DND-41 (cell line): ENCODE measurements around the gene ACSF3.
"Not testable (repeated sequence)": the region's sequence is repeated elsewhere in the genome, so short reads cannot be mapped to it uniquely, and the experiment has no call there.

Experiments used
- ATAC-seq: fragments of 200-7000 bp; cut with Tn5 transposase; 3 replicates; pipeline ENCODE4 v1.9.1; 2021; ENCODE audit warnings: low read depth; ENCODE audit not compliant: insufficient read depth
- DNase-seq: peaks from one replicate; pipeline ENCODE4 v3.0.0-alpha.2; 2020
- H2AFZ ChIP-seq: 2 replicates; pipeline ENCODE4 v1.6.0; 2012; ENCODE audit warnings: low read depth, low read length
- H3K27ac ChIP-seq: 2 replicates; pipeline ENCODE4 v1.5.1; 2012; ENCODE audit warnings: low read length, inconsistent platforms
- H3K27me3 ChIP-seq: fragments of 200-600 bp; sonication (generic); 2 replicates; pipeline ENCODE4 v1.6.0; 2012; ENCODE audit warnings: low read length, mild to moderate bottlenecking, inconsistent platforms; ENCODE audit not compliant: insufficient read depth, poor library complexity
- H3K36me3 ChIP-seq: 2 replicates; pipeline ENCODE4 v1.5.1; 2012; ENCODE audit warnings: low read length, inconsistent platforms; ENCODE audit not compliant: insufficient read depth
- H3K4me1 ChIP-seq: 2 replicates; pipeline ENCODE4 v1.5.1; 2012; ENCODE audit warnings: mild to moderate bottlenecking, low read length; ENCODE audit not compliant: insufficient read depth
- H3K4me2 ChIP-seq: 2 replicates; pipeline ENCODE4 v1.6.0; 2012; ENCODE audit warnings: mild to moderate bottlenecking, moderate library complexity, low read length, inconsistent platforms; ENCODE audit not compliant: insufficient read depth
- H3K4me3 ChIP-seq, 2 experiments: fragments of 200-600 bp in 1 of 2; shearing (Covaris generic) in 1 of 2; 2 replicates each; pipeline ENCODE4 v1.5.1; 2012 to 2016; ENCODE audit warnings: inconsistent platforms in 2 of 2, low read length in 2 of 2, mild to moderate bottlenecking in 2 of 2, low read depth in 1 of 2, moderate library complexity in 1 of 2
- H3K79me2 ChIP-seq: 2 replicates; pipeline ENCODE4 v1.6.0; 2012; ENCODE audit warnings: low read length, inconsistent platforms; ENCODE audit not compliant: insufficient read depth
- H3K9ac ChIP-seq: 2 replicates; pipeline ENCODE4 v1.6.0; 2012; ENCODE audit warnings: low read depth, mild to moderate bottlenecking, inconsistent platforms, low read length, moderate library complexity
- H3K9me3 ChIP-seq: 2 replicates; pipeline ENCODE4 v1.5.1; 2012; ENCODE audit warnings: low read length, moderate library complexity, mild to moderate bottlenecking, inconsistent platforms; ENCODE audit not compliant: insufficient read depth, severe bottlenecking
- H4K20me1 ChIP-seq: 2 replicates; pipeline ENCODE4 v1.6.0; 2012; ENCODE audit warnings: low read length; ENCODE audit not compliant: insufficient read depth
- CTCF ChIP-seq: IDR thresholded peaks from 2 replicates; pipeline ENCODE4 v1.5.1; 2012; ENCODE audit warnings: borderline replicate concordance, low read length, moderate library complexity, mild to moderate bottlenecking; ENCODE audit not compliant: poor library complexity, severe bottlenecking; ENCODE audit errors: extremely low read depth
- EZH2 ChIP-seq: IDR thresholded peaks from 3 replicates; pipeline ENCODE4 v1.6.1; 2012; ENCODE audit warnings: borderline replicate concordance, low read depth, mild to moderate bottlenecking, moderate library complexity, low read length, inconsistent platforms; ENCODE audit not compliant: severe bottlenecking

Gene ACSF3

GRCh38 chr16:89184677-89184932, 91.0 kb downstream of the ACSF3 start:
- TF ChIP-seq CTCF (no peak), EZH2 (no peak)
- no peak overlapping the region for H3K4me3 ChIP-seq
- H3K9me3 ChIP-seq = no peaks in the 10 kb centered on the region
- peaks cover 17% of the 10 kb centered on the region for H4K20me1 ChIP-seq
- H3K4me1 ChIP-seq = no peaks in the 10 kb centered on the region
- H3K27me3 ChIP-seq = no peaks in the 10 kb centered on the region
- no peaks in the 10 kb centered on the region for H3K79me2 ChIP-seq
- H3K9ac ChIP-seq = no peak overlapping the region
- DNase-seq (no peak), ATAC-seq (no peak)
- H2AFZ ChIP-seq = no peak overlapping the region
- no peak overlapping the region for H3K4me2 ChIP-seq
- H3K36me3 ChIP-seq = no peaks in the 10 kb centered on the region
- H3K27ac ChIP-seq = no peak overlapping the region

- Histone ChIP-seq H3K4me1 (no peaks in the 10 kb centered on the region), H2AFZ (no peak overlapping the region), H4K20me1 (peaks cover 20% of the 10 kb centered on the region), H3K9me3 (no peaks in the 10 kb centered on the region), H3K4me2 (no peak overlapping the region), H3K9ac (no peak overlapping the region), H3K27me3 (no peaks in the 10 kb centered on the region), H3K36me3 (no peaks in the 10 kb centered on the region), H3K79me2 (no peaks in the 10 kb centered on the region), H3K27ac (no peak overlapping the region), H3K4me3 (no peak overlapping the region)
- ATAC-seq (peak; percentile 61), DNase-seq (peak; percentile 41)
- TF ChIP-seq EZH2 (no peak), CTCF (no peak)
Observed at GRCh38 chr16:89184933-89185794, 91.5 kb downstream of the ACSF3 start.

GRCh38 chr16:89185887-89186592, 92.4 kb downstream of the ACSF3 start:
- not testable (repeated sequence) for H3K36me3 ChIP-seq, H3K4me1 ChIP-seq, H3K4me3 ChIP-seq, ATAC-seq, H3K79me2 ChIP-seq, H3K4me2 ChIP-seq, H3K27ac ChIP-seq, DNase-seq, H2AFZ ChIP-seq, H3K9me3 ChIP-seq, H3K9ac ChIP-seq, H3K27me3 ChIP-seq
- peaks cover 20% of the 10 kb centered on the region for H4K20me1 ChIP-seq

- not testable (repeated sequence) for DNase-seq, H3K9ac ChIP-seq, H3K27ac ChIP-seq, H3K79me2 ChIP-seq, H3K9me3 ChIP-seq, H3K4me2 ChIP-seq, H3K27me3 ChIP-seq, H3K4me1 ChIP-seq, H3K4me3 ChIP-seq, H2AFZ ChIP-seq, H3K36me3 ChIP-seq, ATAC-seq
- H4K20me1 ChIP-seq = peaks cover 20% of the 10 kb centered on the region
Observed at GRCh38 chr16:89186593-89187031, 93.0 kb downstream of the ACSF3 start.
